IPS-NIHi7 (cell line): ENCODE measurements around the gene SPRED2.

Source experiments
- DNase-seq: peaks from one replicate; pipeline ENCODE4 v3.0.0; 2012; ENCODE audit warnings: mixed read lengths; ENCODE audit errors: extremely low spot score

Gene SPRED2

GRCh38 chr2:65415091-65415490 is 17.3 kb downstream of the SPRED2 start:
- no peak for DNase-seq

- no peak for DNase-seq
Measured at GRCh38 chr2:65413610-65414009, 18.8 kb downstream of the SPRED2 start.

GRCh38 chr2:65413106-65413505 is 19.3 kb downstream of the SPRED2 start:
- no peak for DNase-seq

- no peak for DNase-seq
Measured at GRCh38 chr2:65411056-65411795, 21.2 kb downstream of the SPRED2 start.

GRCh38 chr2:65409045-65409444 is 23.4 kb downstream of the SPRED2 start:
- no peak for DNase-seq

- no peak for DNase-seq
Measured at GRCh38 chr2:65407240-65407639, 25.2 kb downstream of the SPRED2 start.

- no peak for DNase-seq
Measured at GRCh38 chr2:65404988-65405697, 27.3 kb downstream of the SPRED2 start.

- DNase-seq, result no peak
Measured at GRCh38 chr2:65403529-65403915, 28.9 kb downstream of the SPRED2 start.

- DNase-seq, result no peak
Measured at GRCh38 chr2:65402780-65403528, 29.4 kb downstream of the SPRED2 start.

- DNase-seq, result no peak
Measured at GRCh38 chr2:65402323-65402722, 30.1 kb downstream of the SPRED2 start.

- no peak for DNase-seq
Measured at GRCh38 chr2:65397122-65397521, 35.3 kb downstream of the SPRED2 start.

- no peak for DNase-seq
Measured at GRCh38 chr2:65396348-65397026, 35.9 kb downstream of the SPRED2 start.

GRCh38 chr2:65395621-65396347 is 36.6 kb downstream of the SPRED2 start:
- no peak for DNase-seq

- DNase-seq, result no peak
Measured at GRCh38 chr2:65393743-65394422, 38.5 kb downstream of the SPRED2 start.

- no peak for DNase-seq
Measured at GRCh38 chr2:65393046-65393445, 39.4 kb downstream of the SPRED2 start.

GRCh38 chr2:65392609-65393008 is 39.8 kb downstream of the SPRED2 start:
- no peak for DNase-seq

GRCh38 chr2:65390134-65390533 is 42.3 kb downstream of the SPRED2 start:
- no peak for DNase-seq

GRCh38 chr2:65389476-65389875 is 42.9 kb downstream of the SPRED2 start:
- DNase-seq, result no peak

- DNase-seq, result no peak
Measured at GRCh38 chr2:65388596-65389390, 43.6 kb downstream of the SPRED2 start.

GRCh38 chr2:65388051-65388531 is 44.3 kb downstream of the SPRED2 start:
- no peak for DNase-seq
